Prostate gland (tissue), 2 donors: ENCODE results near the gene ZEB2.

Source experiments
- CTCF ChIP-seq, 4 experiments: fragments of 200-600 bp in 2 of 4; fragments of 450-650 bp in 2 of 4; sonication (generic) in 2 of 4; IDR thresholded peaks; 1 replicate in 3 of 4; 2 replicates in 1 of 4; pipeline ENCODE4 v1.5.1; 2016 to 2019; ENCODE audit warnings: antibody characterized with exemption in 4 of 4, mild to moderate bottlenecking in 2 of 4, moderate library complexity in 2 of 4
- POLR2A ChIP-seq: fragments of 450-650 bp; IDR thresholded peaks from one replicate; pipeline ENCODE4 v1.6.1; 2016; ENCODE audit warnings: antibody characterized with exemption, mild to moderate bottlenecking

DNA sequence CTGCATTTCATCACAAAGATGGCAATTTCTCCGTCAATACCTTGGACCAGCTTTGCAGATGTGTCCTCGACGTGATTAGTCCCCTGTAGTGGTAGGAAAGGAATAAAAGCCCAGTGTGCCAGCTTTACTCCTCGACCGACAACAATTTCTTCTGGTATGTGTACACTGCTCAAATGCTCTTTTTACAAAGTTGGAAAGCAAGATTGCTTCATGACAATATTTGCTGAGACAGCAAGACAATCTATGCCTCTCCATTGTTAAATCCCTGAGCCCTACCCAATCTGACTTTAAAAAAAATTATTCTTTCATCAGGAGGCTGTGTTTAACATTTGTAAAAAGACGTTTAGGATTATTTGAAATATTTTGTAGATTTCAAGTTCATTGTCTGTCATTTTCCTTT is 27.6 kb upstream of the ZEB2 start:
- TF ChIP-seq POLR2A (no peak), CTCF (IDR thresholded peaks at IDR 0.05) (no peak)
